ENCODE measurements around the gene EPB41L4B.

EPB41L4B gene

GRCh38 chr9:109317979-109318741, 2.7 kb downstream of the EPB41L4B start:
- no peak for DNase-seq (ENCODE audit: insufficient read length)
- no peak for FAIRE-seq
- no peak for TF ChIP-seq POLR2AphosphoS5 (IDR thresholded peaks at IDR 0.05; ENCODE audit: low read depth, low read length)
- TF ChIP-seq TAF1 (IDR thresholded peaks at IDR 0.05; ENCODE audit: borderline replicate concordance, low read depth, low read length) = no peak
- TF ChIP-seq POLR2A (IDR thresholded peaks at IDR 0.05; ENCODE audit: low read depth, low read length) = no peak

GRCh38 chr9:109317311-109317978, 3.4 kb downstream of the EPB41L4B start:
- TF ChIP-seq POLR2AphosphoS5 (IDR thresholded peaks at IDR 0.05; ENCODE audit: low read depth, low read length) = no peak
- no peak for TF ChIP-seq POLR2A (IDR thresholded peaks at IDR 0.05; ENCODE audit: low read depth, low read length)
- TF ChIP-seq TAF1 (IDR thresholded peaks at IDR 0.05; ENCODE audit: borderline replicate concordance, low read depth, low read length) = no peak
- no peak for DNase-seq (ENCODE audit: insufficient read length)
- FAIRE-seq = no peak

- FAIRE-seq (no peak), DNase-seq (ENCODE audit: insufficient read length) (no peak)
- TF ChIP-seq TAF1 (IDR thresholded peaks at IDR 0.05; ENCODE audit: borderline replicate concordance, low read depth, low read length) = no peak
- TF ChIP-seq POLR2A (IDR thresholded peaks at IDR 0.05; ENCODE audit: low read depth, low read length) = no peak
- TF ChIP-seq POLR2AphosphoS5 (IDR thresholded peaks at IDR 0.05; ENCODE audit: low read depth, low read length) = no peak
Observed at GRCh38 chr9:109316207-109316640, 4.6 kb downstream of the EPB41L4B start.

- FAIRE-seq (no peak), DNase-seq (ENCODE audit: insufficient read length) (no peak)
- no peak for TF ChIP-seq POLR2AphosphoS5 (IDR thresholded peaks at IDR 0.05; ENCODE audit: low read depth, low read length)
- TF ChIP-seq POLR2A (IDR thresholded peaks at IDR 0.05; ENCODE audit: low read depth, low read length) = no peak
- TF ChIP-seq TAF1 (IDR thresholded peaks at IDR 0.05; ENCODE audit: borderline replicate concordance, low read depth, low read length) = no peak
Observed at GRCh38 chr9:109315480-109316206, 5.2 kb downstream of the EPB41L4B start.

GRCh38 chr9:109314011-109314531, 6.8 kb downstream of the EPB41L4B start:
- no peak for DNase-seq (ENCODE audit: insufficient read length)
- no peak for FAIRE-seq
- TF ChIP-seq TAF1 (IDR thresholded peaks at IDR 0.05; ENCODE audit: borderline replicate concordance, low read depth, low read length) (no peak), POLR2AphosphoS5 (IDR thresholded peaks at IDR 0.05; ENCODE audit: low read depth, low read length) (no peak), POLR2A (IDR thresholded peaks at IDR 0.05; ENCODE audit: low read depth, low read length) (no peak)

GRCh38 chr9:109313351-109313750, 7.5 kb downstream of the EPB41L4B start:
- DNase-seq (ENCODE audit: insufficient read length) = no peak
- no peak for FAIRE-seq
- TF ChIP-seq POLR2AphosphoS5 (IDR thresholded peaks at IDR 0.05; ENCODE audit: low read depth, low read length) (no peak), TAF1 (IDR thresholded peaks at IDR 0.05; ENCODE audit: borderline replicate concordance, low read depth, low read length) (no peak), POLR2A (IDR thresholded peaks at IDR 0.05; ENCODE audit: low read depth, low read length) (no peak)

- DNase-seq (ENCODE audit: insufficient read length) (no peak), FAIRE-seq (no peak)
- TF ChIP-seq POLR2AphosphoS5 (IDR thresholded peaks at IDR 0.05; ENCODE audit: low read depth, low read length) = no peak
- TF ChIP-seq TAF1 (IDR thresholded peaks at IDR 0.05; ENCODE audit: borderline replicate concordance, low read depth, low read length) = no peak
- no peak for TF ChIP-seq POLR2A (IDR thresholded peaks at IDR 0.05; ENCODE audit: low read depth, low read length)
Observed at GRCh38 chr9:109312783-109313182, 8.1 kb downstream of the EPB41L4B start.

GRCh38 chr9:109311731-109312130, 9.1 kb downstream of the EPB41L4B start:
- DNase-seq (ENCODE audit: insufficient read length) = no peak
- no peak for TF ChIP-seq POLR2A (IDR thresholded peaks at IDR 0.05; ENCODE audit: low read depth, low read length)
- TF ChIP-seq TAF1 (IDR thresholded peaks at IDR 0.05; ENCODE audit: borderline replicate concordance, low read depth, low read length) = no peak
- TF ChIP-seq POLR2AphosphoS5 (IDR thresholded peaks at IDR 0.05; ENCODE audit: low read depth, low read length) = no peak
- FAIRE-seq = peak; percentile 40

- no peak for FAIRE-seq
- TF ChIP-seq TAF1 (IDR thresholded peaks at IDR 0.05; ENCODE audit: borderline replicate concordance, low read depth, low read length) (no peak), POLR2A (IDR thresholded peaks at IDR 0.05; ENCODE audit: low read depth, low read length) (no peak), POLR2AphosphoS5 (IDR thresholded peaks at IDR 0.05; ENCODE audit: low read depth, low read length) (no peak)
- no peak for DNase-seq (ENCODE audit: insufficient read length)
Observed at GRCh38 chr9:109311286-109311685, 9.6 kb downstream of the EPB41L4B start.

- DNase-seq (ENCODE audit: insufficient read length) = no peak
- TF ChIP-seq TAF1 (IDR thresholded peaks at IDR 0.05; ENCODE audit: borderline replicate concordance, low read depth, low read length) = no peak
- no peak for TF ChIP-seq POLR2A (IDR thresholded peaks at IDR 0.05; ENCODE audit: low read depth, low read length)
- no peak for TF ChIP-seq POLR2AphosphoS5 (IDR thresholded peaks at IDR 0.05; ENCODE audit: low read depth, low read length)
- FAIRE-seq = no peak
Observed at GRCh38 chr9:109310486-109310901, 10.4 kb downstream of the EPB41L4B start.

- FAIRE-seq (no peak), DNase-seq (ENCODE audit: insufficient read length) (no peak)
- TF ChIP-seq POLR2AphosphoS5 (IDR thresholded peaks at IDR 0.05; ENCODE audit: low read depth, low read length) (no peak), POLR2A (IDR thresholded peaks at IDR 0.05; ENCODE audit: low read depth, low read length) (no peak), TAF1 (IDR thresholded peaks at IDR 0.05; ENCODE audit: borderline replicate concordance, low read depth, low read length) (no peak)
Observed at GRCh38 chr9:109309282-109309681, 11.6 kb downstream of the EPB41L4B start.
